ENCODE results near the gene MAMDC2.

GRCh38 chr9:70020991-70021571, 22.6 kb upstream of the MAMDC2 start:
- TF ChIP-seq CTCF (conservative IDR thresholded peaks at IDR 0.05 in 1 of 2, IDR thresholded peaks at IDR 0.05 in 1 of 2; ENCODE audit: extremely low read depth in 1 of 2, insufficient read depth in 1 of 2, low read depth in 1 of 2, low read length in 2 of 2) (no peak), EZH2 (IDR thresholded peaks at IDR 0.05; ENCODE audit: borderline replicate concordance, low read length) (no peak)

Measured in mammary epithelial cell (primary cell).